HepG2 (cell line): ENCODE measurements around the gene CA11. TPM values are rescaled to one million over a fixed set of nuclear protein-coding genes. Genes with fewer than 3 reads are reported as not detected.

ENCODE experiments used
- CERS6 ChIP-seq: sonication (generic); formaldehyde crosslinking; IDR thresholded peaks from 2 replicates; pipeline ENCODE4 v1.5.0; 2020; ENCODE audit warnings: missing genetic modification reagents
- GTF3A ChIP-seq: sonication (generic); formaldehyde crosslinking; conservative IDR thresholded peaks from 2 replicates; pipeline ENCODE4 v1.4.0; 2020; ENCODE audit warnings: mild to moderate bottlenecking, missing genetic modification reagents
- HNF4A ChIP-seq: sonication (generic); formaldehyde crosslinking; IDR thresholded peaks from 2 replicates; pipeline ENCODE4 v1.4.0; 2020; ENCODE audit warnings: missing genetic modification reagents
- KLF11 ChIP-seq: IDR thresholded peaks from 2 replicates; pipeline ENCODE4 v1.6.1; 2016; ENCODE audit warnings: missing compliant biosample characterization
- MED1 ChIP-seq: sonication (generic); formaldehyde crosslinking; IDR thresholded peaks from 2 replicates; pipeline ENCODE4 v1.4.0; 2020; ENCODE audit warnings: missing genetic modification reagents
- MEIS1 ChIP-seq: sonication (generic); formaldehyde crosslinking; IDR thresholded peaks from 2 replicates; pipeline ENCODE4 v1.9.0; 2021; ENCODE audit warnings: mild to moderate bottlenecking, missing genetic modification reagents, moderate library complexity, borderline replicate concordance
- PRDM10 ChIP-seq: sonication (generic); formaldehyde crosslinking; IDR thresholded peaks from 2 replicates; pipeline ENCODE4 v1.4.0; 2020; ENCODE audit warnings: low read depth, missing genetic modification reagents
- SP2 ChIP-seq: sonication (generic); formaldehyde crosslinking; IDR thresholded peaks from 2 replicates; pipeline ENCODE4 v1.5.1; 2020; ENCODE audit warnings: mild to moderate bottlenecking, missing genetic modification reagents
- TGIF2 ChIP-seq: IDR thresholded peaks from 2 replicates; pipeline ENCODE4 v1.6.1; 2016; ENCODE audit warnings: control low read depth, missing compliant biosample characterization
- ZBED4 ChIP-seq: sonication (generic); formaldehyde crosslinking; IDR thresholded peaks from 2 replicates; pipeline ENCODE4 v1.4.0; 2020; ENCODE audit warnings: missing genetic modification reagents, borderline replicate concordance
- ZNF230 ChIP-seq: sonication (generic); formaldehyde crosslinking; IDR thresholded peaks from 2 replicates; pipeline ENCODE4 v1.4.0; 2020; ENCODE audit warnings: mild to moderate bottlenecking, missing genetic modification reagents
- ZNF253 ChIP-seq: sonication (generic); formaldehyde crosslinking; IDR thresholded peaks from 2 replicates; pipeline ENCODE4 v1.8.0; 2022; ENCODE audit warnings: mild to moderate bottlenecking, missing genetic modification reagents, borderline replicate concordance
- ZNF33A ChIP-seq: sonication (generic); formaldehyde crosslinking; IDR thresholded peaks from 2 replicates; pipeline ENCODE4 v1.5.1; 2020; ENCODE audit warnings: missing genetic modification reagents, mild to moderate bottlenecking, moderate library complexity, borderline replicate concordance
- ZNF530 ChIP-seq: sonication (generic); formaldehyde crosslinking; IDR thresholded peaks from 2 replicates; pipeline ENCODE4 v1.5.0; 2020; ENCODE audit warnings: low read depth, mild to moderate bottlenecking, missing genetic modification reagents
- ZNF605 ChIP-seq: sonication (generic); formaldehyde crosslinking; IDR thresholded peaks from 2 replicates; pipeline ENCODE4 v1.8.0; 2022; ENCODE audit warnings: mild to moderate bottlenecking, missing genetic modification reagents
- ZNF720 ChIP-seq: sonication (generic); formaldehyde crosslinking; IDR thresholded peaks from 2 replicates; pipeline ENCODE4 v1.4.0; 2020; ENCODE audit warnings: missing genetic modification reagents
- ZNF841 ChIP-seq: sonication (generic); formaldehyde crosslinking; IDR thresholded peaks from 2 replicates; pipeline ENCODE4 v1.8.1; 2023; ENCODE audit warnings: missing genetic modification reagents, borderline replicate concordance
- ZSCAN20 ChIP-seq: sonication (generic); formaldehyde crosslinking; IDR thresholded peaks from 2 replicates; pipeline ENCODE4 v1.4.0; 2020; ENCODE audit warnings: missing genetic modification reagents, mild to moderate bottlenecking, borderline replicate concordance
- ZSCAN31 ChIP-seq: sonication (generic); formaldehyde crosslinking; IDR thresholded peaks from 2 replicates; pipeline ENCODE4 v1.5.0; 2020; ENCODE audit warnings: low read depth, mild to moderate bottlenecking, missing genetic modification reagents
- polyA plus RNA-seq, 8 experiments: library from polyadenylated mRNA; depleted of rRNA in 3 of 8; stranded (reverse) in 7 of 8; unstranded in 1 of 8; fragments of >200 nt; fragmentation: Illumina TruSeq in 4 of 8; extraction: Trizol in 4 of 8; gene quantifications; 2 replicates each; pipeline versions ENCODE4 v1.2.1 to v1.2.3, GENCODE V29; 2011 to 2016; ENCODE audit warnings: low read depth in 4 of 8, missing spikeins in 1 of 8, mixed read lengths in 1 of 8; ENCODE audit not compliant: insufficient read depth in 1 of 8
- total RNA-seq, 5 experiments: library from RNA; depleted of rRNA; stranded (reverse); fragments of >200 nt; fragmentation: Illumina TruSeq; extraction: Trizol; gene quantifications; 2 replicates each; pipeline ENCODE4 v1.2.3, GENCODE V29; 2016; ENCODE audit warnings: low read depth in 1 of 5

CA11 gene
- total and polyA plus RNA-seq, 2 of the 13 experiments (the other 11 are each of a cell fraction or from before 2014, with no cell fraction given), result 0.41 to 0.58 TPM

GRCh38 chr19:48674921-48675824 is 29.2 kb upstream of the CA11 start (continued):
- no peak for TF ChIP-seq ZNF253
- TF ChIP-seq MED1 (CRISPR knock-in tag), result 0 out of 2 replicates have a peak, but pooled peaks have one; percentile 19
- TF ChIP-seq ZSCAN31 (CRISPR knock-in tag), result no peak
- no peak for TF ChIP-seq ZNF720 (CRISPR knock-in tag)
- no peak for TF ChIP-seq ZNF605
- TF ChIP-seq ZSCAN20 (CRISPR knock-in tag), result no peak
- TF ChIP-seq GTF3A, result no peak
- TF ChIP-seq MEIS1 (CRISPR knock-in tag), result 0 out of 2 replicates have a peak, but pooled peaks have one; percentile 25
- no peak for TF ChIP-seq ZBED4 (CRISPR knock-in tag)
- no peak for TF ChIP-seq KLF11 (CRISPR knock-in tag)
- peak; percentile 32; the same call in 1 of the 2 replicates for TF ChIP-seq PRDM10 (CRISPR knock-in tag)
- no peak for TF ChIP-seq ZNF230 (CRISPR knock-in tag)
- TF ChIP-seq ZNF841 (CRISPR knock-in tag), result no peak
- TF ChIP-seq ZNF530 (CRISPR knock-in tag), result no peak
- TF ChIP-seq TGIF2 (CRISPR knock-in tag), result no peak
- no peak for TF ChIP-seq ZNF33A (CRISPR knock-in tag)
- TF ChIP-seq SP2 (CRISPR knock-in tag), result no peak
- no peak for TF ChIP-seq HNF4A
- no peak for TF ChIP-seq CERS6 (CRISPR knock-in tag)
